H9 (cell line): ENCODE data around the gene GABBR2. TPM values are rescaled to one million over a fixed set of nuclear protein-coding genes. Genes with fewer than 3 reads are reported as not detected.

ENCODE experiments used
- DNase-seq: peaks from one replicate; pipeline ENCODE4 v3.0.0-alpha.2; 2017
- H2AFZ ChIP-seq: one replicate; pipeline ENCODE4 v1.6.1; 2013; ENCODE audit warnings: mild to moderate bottlenecking, low read length, control low read depth, moderate library complexity
- H2AK5ac ChIP-seq: 2 replicates; pipeline ENCODE4 v1.6.1; 2013; ENCODE audit warnings: low read length, control low read depth, mixed read lengths; ENCODE audit not compliant: insufficient read length
- H2BK120ac ChIP-seq: one replicate; pipeline ENCODE4 v1.6.1; 2013; ENCODE audit warnings: low read depth, mild to moderate bottlenecking, low read length, control low read depth, inconsistent platforms; ENCODE audit not compliant: poor library complexity, severe bottlenecking
- H2BK12ac ChIP-seq: 2 replicates; pipeline ENCODE4 v1.6.1; 2013; ENCODE audit warnings: low read length, control low read depth, mixed read lengths, low read depth; ENCODE audit not compliant: insufficient read length
- H2BK15ac ChIP-seq: 2 replicates; pipeline ENCODE4 v1.6.1; 2013; ENCODE audit warnings: low read depth, low read length, control low read depth
- H2BK20ac ChIP-seq: one replicate; pipeline ENCODE4 v1.6.1; 2013; ENCODE audit warnings: low read depth, mild to moderate bottlenecking, low read length, control low read depth, inconsistent platforms; ENCODE audit not compliant: poor library complexity, severe bottlenecking
- H2BK5ac ChIP-seq: 2 replicates; pipeline ENCODE4 v1.6.1; 2013; ENCODE audit warnings: low read length, control low read depth, mixed read lengths; ENCODE audit not compliant: insufficient read length
- H3K14ac ChIP-seq: 2 replicates; pipeline ENCODE4 v1.6.1; 2013; ENCODE audit warnings: low read length, control low read depth; ENCODE audit not compliant: insufficient read depth
- H3K18ac ChIP-seq: 2 replicates; pipeline ENCODE4 v1.6.1; 2013; ENCODE audit warnings: low read depth, mild to moderate bottlenecking, mixed read lengths, low read length, control low read depth; ENCODE audit not compliant: insufficient read length
- H3K23ac ChIP-seq: 2 replicates; pipeline ENCODE4 v1.6.1; 2013; ENCODE audit warnings: low read length, control low read depth, mixed read lengths, low read depth; ENCODE audit not compliant: insufficient read length
- H3K23me2 ChIP-seq: 2 replicates; pipeline ENCODE4 v1.6.1; 2013; ENCODE audit warnings: low read depth, mild to moderate bottlenecking, mixed read lengths, low read length, control low read depth; ENCODE audit not compliant: insufficient read length, poor library complexity, severe bottlenecking
- H3K27ac ChIP-seq: 2 replicates; pipeline ENCODE4 v1.5.1; 2013; ENCODE audit warnings: low read length, control low read depth, mixed read lengths, low read depth; ENCODE audit not compliant: insufficient read length
- H3K27me3 ChIP-seq: 2 replicates; pipeline ENCODE4 v1.6.1; 2013; ENCODE audit warnings: low read length, control low read depth, inconsistent platforms; ENCODE audit not compliant: insufficient read depth
- H3K4ac ChIP-seq: 2 replicates; pipeline ENCODE4 v1.6.1; 2013; ENCODE audit warnings: low read depth, mild to moderate bottlenecking, control low read depth, inconsistent platforms, low read length, moderate library complexity
- H3K4me1 ChIP-seq: 2 replicates; pipeline ENCODE4 v1.6.1; 2013; ENCODE audit warnings: low read length, control low read depth, inconsistent platforms; ENCODE audit not compliant: insufficient read depth
- H3K4me2 ChIP-seq: 2 replicates; pipeline ENCODE4 v1.6.1; 2013; ENCODE audit warnings: low read length, control low read depth, mixed read lengths; ENCODE audit not compliant: insufficient read length, insufficient read depth
- H3K56ac ChIP-seq: 2 replicates; pipeline ENCODE4 v1.6.1; 2013; ENCODE audit warnings: low read depth, mild to moderate bottlenecking, mixed read lengths, low read length, control low read depth; ENCODE audit not compliant: insufficient read length
- H3K79me1 ChIP-seq: 2 replicates; pipeline ENCODE4 v1.6.1; 2013; ENCODE audit warnings: low read depth, mild to moderate bottlenecking, moderate library complexity, low read length, control low read depth, inconsistent platforms; ENCODE audit not compliant: insufficient read depth, poor library complexity, severe bottlenecking
- H3K79me2 ChIP-seq: 2 replicates; pipeline ENCODE4 v1.6.1; 2013; ENCODE audit warnings: low read length, control low read depth, inconsistent platforms; ENCODE audit not compliant: insufficient read depth
- H3K9ac ChIP-seq: 2 replicates; pipeline ENCODE4 v1.6.1; 2013; ENCODE audit warnings: low read length, control low read depth, mixed read lengths; ENCODE audit not compliant: insufficient read length; ENCODE audit errors: extremely low read depth
- H3K9me3 ChIP-seq: one replicate; pipeline ENCODE4 v1.6.1; 2013; ENCODE audit warnings: low read depth, low read length, inconsistent platforms; ENCODE audit not compliant: control insufficient read depth
- H3T11ph ChIP-seq: one replicate; pipeline ENCODE4 v1.6.1; 2013; ENCODE audit warnings: mild to moderate bottlenecking, low read length, control low read depth, inconsistent platforms
- H4K20me1 ChIP-seq: one replicate; pipeline ENCODE4 v1.6.1; 2013; ENCODE audit not compliant: control insufficient read depth, insufficient read length, insufficient read depth
- H4K5ac ChIP-seq: 2 replicates; pipeline ENCODE4 v1.6.1; 2013; ENCODE audit warnings: low read depth, mild to moderate bottlenecking, mixed read lengths, low read length, control low read depth; ENCODE audit not compliant: insufficient read length
- H4K8ac ChIP-seq: replicated peaks from 2 replicates; pipeline ENCODE4 v1.6.1; 2013; ENCODE audit warnings: low read length, control low read depth, mixed read lengths, low read depth; ENCODE audit not compliant: insufficient read length
- H4K91ac ChIP-seq: 2 replicates; pipeline ENCODE4 v1.6.1; 2013; ENCODE audit warnings: low read depth, mild to moderate bottlenecking, moderate library complexity, mixed read lengths, low read length, control low read depth; ENCODE audit not compliant: insufficient read length
- H3K27ac Mint-ChIP-seq, 3 experiments: 2 replicates in 2 of 3; 3 replicates in 1 of 3; pipeline ENCODE4 v1.8.0; 2020 to 2021; ENCODE audit warnings: mixed read lengths in 3 of 3, mild to moderate bottlenecking in 1 of 3, moderate library complexity in 1 of 3
- H3K27me3 Mint-ChIP-seq: 2 replicates; pipeline ENCODE4 v1.8.0; 2021; ENCODE audit warnings: low read depth, mild to moderate bottlenecking, moderate library complexity, mixed read lengths
- H3K36me3 Mint-ChIP-seq, 3 experiments: 2 replicates in 2 of 3; 3 replicates in 1 of 3; pipeline ENCODE4 v1.8.0; 2020 to 2021; ENCODE audit warnings: low read depth in 3 of 3, mixed read lengths in 3 of 3; ENCODE audit not compliant: insufficient read depth in 1 of 3
- H3K4me1 Mint-ChIP-seq, 2 experiments: 2 replicates each; pipeline ENCODE4 v1.8.0; 2020; ENCODE audit warnings: mixed read lengths in 2 of 2
- H3K4me3 Mint-ChIP-seq, 2 experiments: 2 replicates in 1 of 2; 3 replicates in 1 of 2; pipeline ENCODE4 v1.8.0; 2020 to 2021; ENCODE audit warnings: mild to moderate bottlenecking in 2 of 2, mixed read lengths in 2 of 2, moderate library complexity in 1 of 2
- H3K9me3 Mint-ChIP-seq, 2 experiments: 2 replicates in 1 of 2; 3 replicates in 1 of 2; pipeline ENCODE4 v1.8.0; 2020; ENCODE audit warnings: mild to moderate bottlenecking in 2 of 2, mixed read lengths in 2 of 2, moderate library complexity in 1 of 2
- CTCF ChIP-seq: fragments of 200-600 bp; sonication (generic); conservative IDR thresholded peaks from 3 replicates; pipeline ENCODE4 v1.8.0; 2021; ENCODE audit warnings: antibody characterized with exemption, mild to moderate bottlenecking
- WGBS: extraction: QIAGEN DNeasy Blood & Tissue Kit; methylation state at CpG from one replicate; pipeline ENCODE4 v1.1.7; 2013; ENCODE audit warnings: missing lambda C conversion rate, low lambda C conversion rate, mixed read lengths; ENCODE audit not compliant: insufficient read length; ENCODE audit errors: extremely low coverage; 5-methylcytosine and 5-hydroxymethylcytosine counted together
- total RNA-seq: library from RNA; stranded (reverse); gene quantifications from 2 replicates; pipeline ENCODE4 v1.2.1, GENCODE V29; 2021

GABBR2 gene
- total RNA-seq, 1 experiment from 2014 or later: 0.66 TPM

- Histone ChIP-seq H3T11ph (no peak overlapping the region), H2BK12ac (no peak overlapping the region), H2BK120ac (no peak overlapping the region), H3K79me1 (no peaks in the 10 kb centered on the region), H3K23ac (no peak overlapping the region), H3K14ac (no peak overlapping the region), H2BK20ac (no peak overlapping the region), H4K20me1 (no peaks in the 10 kb centered on the region), H3K27ac (no peak overlapping the region), H2AK5ac (no peak overlapping the region), H2BK5ac (no peak overlapping the region), H4K8ac (no peak overlapping the region), H3K9me3 (no peaks in the 10 kb centered on the region), H2AFZ (no peak overlapping the region), H4K5ac (no peak overlapping the region), H3K18ac (no peak overlapping the region), H2BK15ac (no peak overlapping the region), H3K56ac (no peak overlapping the region), H3K4me1 (no peaks in the 10 kb centered on the region), H3K23me2 (no peaks in the 10 kb centered on the region), H3K9ac (no peak overlapping the region), H3K79me2 (no peaks in the 10 kb centered on the region), H4K91ac (no peak overlapping the region), H3K4me2 (no peak overlapping the region), H3K4ac (no peak overlapping the region), H3K27me3 (no peaks in the 10 kb centered on the region)
- no peak for DNase-seq
- Mint-ChIP-seq H3K4me1 (no peaks in the 10 kb centered on the region), H3K9me3 (no peaks in the 10 kb centered on the region), H3K27ac (no peak overlapping the region; a peak in 1 of 7 replicates), H3K36me3 (no peaks in the 10 kb centered on the region), H3K27me3 (peaks cover 9% of the 10 kb centered on the region), H3K4me3 (no peak overlapping the region; a peak in 1 of 5 replicates)
- TF ChIP-seq CTCF: no peak
- WGBS: no CpG with 5 or more reads among the region's 6 CpGs
Observed at GRCh38 chr9:98324801-98325200, 383.9 kb downstream of the GABBR2 start.
